Osteoblast (primary cell): ENCODE results near the gene NUPR1. TPM values are rescaled to one million over a fixed set of nuclear protein-coding genes. Genes with fewer than 3 reads are reported as not detected.

Experiments used
- DNase-seq: peaks from one replicate; pipeline ENCODE4 v3.0.0; 2011; ENCODE audit warnings: low spot score, mixed read lengths; ENCODE audit not compliant: insufficient read length; ENCODE audit errors: missing footprints
- H2AFZ ChIP-seq: 2 replicates; pipeline ENCODE4 v1.6.0; 2011; ENCODE audit warnings: mild to moderate bottlenecking, low read length
- H3K27ac ChIP-seq: 2 replicates; pipeline ENCODE4 v1.5.1; 2011; ENCODE audit warnings: mild to moderate bottlenecking, low read depth, low read length, moderate library complexity
- H3K27me3 ChIP-seq: 2 replicates; pipeline ENCODE4 v1.6.0; 2012; ENCODE audit warnings: mild to moderate bottlenecking, control low read depth, inconsistent platforms, low read length, moderate library complexity; ENCODE audit not compliant: insufficient read depth
- H3K36me3 ChIP-seq: 2 replicates; pipeline ENCODE4 v1.5.1; 2011; ENCODE audit warnings: mild to moderate bottlenecking, low read length, control low read depth, moderate library complexity; ENCODE audit not compliant: insufficient read depth
- H3K4me1 ChIP-seq: 2 replicates; pipeline ENCODE4 v1.5.1; 2011; ENCODE audit warnings: mild to moderate bottlenecking, low read length, control low read depth, moderate library complexity; ENCODE audit not compliant: insufficient read depth
- H3K4me2 ChIP-seq: 2 replicates; pipeline ENCODE4 v1.6.0; 2011; ENCODE audit warnings: mild to moderate bottlenecking, low read length; ENCODE audit not compliant: insufficient read depth
- H3K4me3 ChIP-seq: fragments of 200-600 bp; sonication (generic); 3 replicates; pipeline ENCODE4 v1.5.1; 2012; ENCODE audit warnings: mild to moderate bottlenecking, low read length, inconsistent platforms; ENCODE audit not compliant: insufficient read depth
- H3K79me2 ChIP-seq: 2 replicates; pipeline ENCODE4 v1.6.0; 2012; ENCODE audit warnings: mild to moderate bottlenecking, low read length, control low read depth, inconsistent platforms; ENCODE audit not compliant: insufficient read depth
- H3K9me3 ChIP-seq: 2 replicates; pipeline ENCODE4 v1.5.1; 2011; ENCODE audit warnings: low read depth, low read length, control low read depth
- H4K20me1 ChIP-seq: 2 replicates; pipeline ENCODE4 v1.6.0; 2012; ENCODE audit warnings: mild to moderate bottlenecking, low read length, control low read depth; ENCODE audit not compliant: insufficient read depth
- CTCF ChIP-seq: IDR thresholded peaks from 2 replicates; pipeline ENCODE4 v1.5.1; 2011; ENCODE audit warnings: mild to moderate bottlenecking, low read depth, low read length, moderate library complexity; ENCODE audit errors: extremely low read depth
- total RNA-seq: library from RNA; depleted of rRNA; stranded (reverse); fragments of >200 nt; gene quantifications from 2 replicates; pipeline ENCODE4 v1.2.3, GENCODE V29; 2012

Gene NUPR1
- total RNA-seq, 1 donor, result 27.9 TPM

- H3K79me2 ChIP-seq, result peaks cover 6% of the 10 kb centered on the region
- no peak overlapping the region for H2AFZ ChIP-seq
- no peaks in the 10 kb centered on the region for H3K9me3 ChIP-seq
- TF ChIP-seq CTCF, result no peak
- no peak overlapping the region for H3K4me3 ChIP-seq
- H3K27ac ChIP-seq, result no peak overlapping the region
- no peak overlapping the region for H3K4me2 ChIP-seq
- H3K4me1 ChIP-seq, result peaks cover 6% of the 10 kb centered on the region
- no peak for DNase-seq
- no peaks in the 10 kb centered on the region for H4K20me1 ChIP-seq
- H3K36me3 ChIP-seq, result peaks cover 8% of the 10 kb centered on the region
- H3K27me3 ChIP-seq, result no peaks in the 10 kb centered on the region
Measured at GRCh38 chr16:28555561-28555960, 16.8 kb upstream of the NUPR1 start.

GRCh38 chr16:28554634-28555423, 16.1 kb upstream of the NUPR1 start:
- Histone ChIP-seq H3K4me3 (peak overlapping the region; percentile 93), H3K4me2 (peak overlapping the region; percentile 89), H2AFZ (peak overlapping the region; percentile 91), H4K20me1 (no peaks in the 10 kb centered on the region), H3K36me3 (peaks cover 8% of the 10 kb centered on the region), H3K79me2 (peaks cover 6% of the 10 kb centered on the region), H3K4me1 (peaks cover 6% of the 10 kb centered on the region), H3K27ac (peak overlapping the region; percentile 45), H3K27me3 (no peaks in the 10 kb centered on the region), H3K9me3 (no peaks in the 10 kb centered on the region)
- no peak for TF ChIP-seq CTCF
- DNase-seq, result no peak

GRCh38 chr16:28553776-28554633, 15.2 kb upstream of the NUPR1 start, which contains the start of gene SGF29:
SGF29 (plus strand) TSS chr16:28553920; CDS start chr16:28581070, 27,150 bp downstream.
- Histone ChIP-seq H3K79me2 (peaks cover 6% of the 10 kb centered on the region), H3K4me1 (peaks cover 6% of the 10 kb centered on the region), H2AFZ (peak within 1 kb of the TSS; percentile 99), H3K36me3 (peaks cover 8% of the 10 kb centered on the region), H3K4me3 (peak within 1 kb of the TSS; percentile 93), H4K20me1 (no peaks in the 10 kb centered on the region), H3K9me3 (no peaks in the 10 kb centered on the region), H3K27me3 (no peaks in the 10 kb centered on the region), H3K27ac (peak within 1 kb of the TSS; percentile 95), H3K4me2 (peak within 1 kb of the TSS; percentile 89)
- TF ChIP-seq CTCF, result no peak
- peak; percentile 99 for DNase-seq
